SIG-M5 treated with dmso at 0.1 percent for 504 hours (cell line): ENCODE measurements around the gene PLAGL2.
"Not testable (repeated sequence)": the region's sequence is repeated elsewhere in the genome, so short reads cannot be mapped to it uniquely, and the experiment has no call there.

ENCODE experiments used
- DNase-seq: peaks from one replicate; lab custom pipeline; 2025; ENCODE audit not compliant: unreplicated experiment; lab: John Stamatoyannopoulos, UW

The PLAGL2 gene

DNA sequence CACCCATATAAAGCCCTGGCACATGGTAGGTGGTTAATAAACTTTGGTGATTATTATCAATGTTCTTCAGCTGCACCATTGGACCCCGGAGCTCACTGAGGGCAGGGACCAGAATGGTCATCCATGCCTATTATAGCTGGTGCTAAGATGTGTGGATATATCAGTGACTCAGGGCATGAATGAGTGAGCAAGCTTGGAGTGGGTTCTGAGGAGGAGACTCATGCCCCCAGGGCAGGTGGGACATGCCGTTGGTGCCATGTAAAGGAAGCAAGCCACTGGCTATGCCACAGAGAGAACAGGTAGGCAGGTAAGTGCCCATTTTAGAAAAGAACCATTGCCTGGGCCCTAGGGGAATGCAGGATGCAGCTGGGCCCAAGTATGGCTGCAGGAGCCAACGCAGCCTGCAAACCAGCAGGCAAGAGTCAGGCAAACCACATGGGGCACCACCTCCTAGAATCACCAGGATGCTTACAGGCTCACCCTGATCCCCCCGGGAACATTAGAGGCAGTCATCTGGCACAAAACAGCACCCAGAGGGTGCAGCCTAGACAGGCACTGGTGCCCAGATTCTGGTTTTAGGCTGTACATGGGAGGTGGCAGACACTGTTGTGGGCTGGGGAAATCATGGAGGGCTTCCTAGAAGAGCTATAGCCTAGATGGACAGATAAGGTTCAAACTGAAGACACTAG lies 23.5 kb downstream of the PLAGL2 start:
- no peak for DNase-seq

- no peak for DNase-seq
These were observed 25.9 kb downstream of the PLAGL2 start for GRCh38 chr20:32181606-32182005.

DNA sequence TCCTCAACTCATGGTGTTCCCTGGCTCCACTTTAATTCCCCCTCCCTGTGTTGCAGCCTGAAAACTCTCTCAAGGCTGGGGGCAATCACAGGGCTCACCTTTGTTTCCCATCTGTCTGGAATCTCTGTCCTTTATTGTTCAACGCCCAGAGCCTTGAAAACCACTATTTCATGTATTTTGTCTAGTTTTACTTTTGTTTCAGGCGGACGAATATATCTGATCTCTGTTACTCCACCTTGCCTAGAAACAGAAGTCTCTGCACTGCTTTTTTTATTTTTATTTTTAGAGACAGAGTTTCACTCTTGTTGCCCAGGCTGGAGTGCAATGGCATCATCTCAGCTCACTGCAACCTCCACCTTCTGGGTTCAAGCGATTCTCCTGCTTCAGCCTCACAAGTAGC lies 27.6 kb downstream of the PLAGL2 start:
- no peak for DNase-seq

GRCh38 chr20:32179515-32179914 lies 28.0 kb downstream of the PLAGL2 start:
- DNase-seq, result no peak

DNA sequence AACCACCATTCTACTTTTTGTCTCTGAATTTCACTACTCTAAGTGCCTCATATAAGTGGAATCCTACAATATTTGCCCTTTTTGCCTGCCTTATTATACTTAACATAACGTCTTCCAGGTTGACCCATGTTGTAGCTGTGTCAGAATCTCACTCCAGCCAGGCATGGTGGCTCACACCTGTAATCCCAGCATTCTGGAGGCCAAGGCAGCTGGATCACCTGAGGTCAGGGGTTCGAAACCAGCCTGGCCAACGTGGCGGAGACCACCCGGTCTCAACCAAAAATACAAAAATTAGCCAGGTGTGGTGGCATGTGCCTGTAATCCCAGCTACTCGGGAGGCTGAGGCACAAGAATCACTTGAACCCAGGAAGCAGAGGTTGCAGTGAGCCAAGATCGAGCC lies 29.8 kb downstream of the PLAGL2 start:
- DNase-seq, result not testable (repeated sequence)

- DNase-seq, result no peak
These were observed 39.2 kb downstream of the PLAGL2 start for GRCh38 chr20:32168184-32168910.

- no peak for DNase-seq
These were observed 40.0 kb downstream of the PLAGL2 start for GRCh38 chr20:32167552-32167951.

DNA sequence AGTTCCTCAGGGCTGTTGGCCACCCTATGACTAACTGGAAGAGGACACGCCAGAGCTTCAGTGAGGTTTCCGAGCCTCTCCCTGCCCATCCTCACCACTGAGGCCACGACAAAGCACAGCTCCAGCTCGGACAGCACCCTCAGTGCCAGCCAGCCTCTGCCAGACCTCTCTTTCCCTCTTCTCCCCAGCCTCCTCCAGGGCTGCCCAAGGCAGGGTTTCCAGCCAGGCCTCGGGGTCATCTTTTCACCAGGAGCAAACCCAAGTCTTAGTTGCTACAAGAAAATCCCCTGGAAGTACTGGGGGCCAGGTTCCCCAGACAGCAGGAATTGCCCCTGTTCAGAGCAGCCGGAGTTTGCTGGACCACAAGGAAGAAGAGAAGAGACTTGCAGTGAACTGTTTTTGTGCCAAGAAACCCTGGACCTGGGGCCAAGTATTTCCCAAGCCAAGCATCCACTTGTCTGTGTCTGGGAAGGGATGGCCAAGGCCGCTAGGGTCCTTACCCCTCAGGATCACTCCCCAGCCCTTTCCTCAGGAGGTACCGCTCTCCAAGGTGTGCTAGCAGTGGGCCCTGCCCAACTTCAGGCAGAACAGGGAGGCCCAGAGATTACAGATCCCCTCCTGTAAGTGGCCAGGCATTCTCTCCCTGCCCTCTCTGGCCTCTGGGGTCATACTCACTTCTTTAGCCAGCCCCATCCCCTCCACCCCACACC lies 41.6 kb downstream of the PLAGL2 start:
- DNase-seq, result no peak

DNA sequence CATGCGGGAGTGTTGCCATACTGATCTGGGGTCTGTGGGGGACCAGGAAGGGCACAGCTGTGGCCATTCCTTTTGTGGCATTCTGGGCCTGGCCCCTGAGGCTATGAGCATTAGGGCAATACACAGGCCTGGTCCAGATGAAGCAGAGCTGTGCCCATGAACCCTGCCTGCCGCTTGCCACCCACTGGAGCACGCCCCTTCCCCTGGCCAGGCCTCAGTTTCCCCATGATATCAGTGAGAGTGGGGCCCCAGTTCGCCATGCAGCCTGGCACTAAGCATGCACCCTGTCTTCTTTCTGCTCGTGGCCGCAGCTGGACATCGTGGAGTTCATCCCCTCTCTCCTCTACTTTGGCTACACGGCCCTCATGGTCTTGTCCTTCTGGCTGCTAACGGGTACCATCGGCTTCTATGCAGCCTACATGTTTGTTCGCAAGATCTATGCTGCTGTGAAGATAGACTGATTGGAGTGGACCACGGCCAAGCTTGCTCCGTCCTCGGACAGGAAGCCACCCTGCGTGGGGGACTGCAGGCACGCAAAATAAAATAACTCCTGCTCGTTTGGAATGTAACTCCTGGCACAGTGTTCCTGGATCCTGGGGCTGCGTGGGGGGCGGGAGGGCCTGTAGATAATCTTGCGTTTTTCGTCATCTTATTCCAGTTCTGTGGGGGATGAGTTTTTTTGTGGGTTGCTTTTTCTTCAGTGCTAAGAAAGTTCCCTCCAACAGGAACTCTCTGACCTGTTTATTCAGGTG lies 42.4 kb downstream of the PLAGL2 start:
- no peak for DNase-seq

GRCh38 chr20:32163951-32164350 lies 43.6 kb downstream of the PLAGL2 start:
- DNase-seq, result no peak

GRCh38 chr20:32162351-32162750 lies 45.2 kb downstream of the PLAGL2 start:
- DNase-seq, result no peak

DNA sequence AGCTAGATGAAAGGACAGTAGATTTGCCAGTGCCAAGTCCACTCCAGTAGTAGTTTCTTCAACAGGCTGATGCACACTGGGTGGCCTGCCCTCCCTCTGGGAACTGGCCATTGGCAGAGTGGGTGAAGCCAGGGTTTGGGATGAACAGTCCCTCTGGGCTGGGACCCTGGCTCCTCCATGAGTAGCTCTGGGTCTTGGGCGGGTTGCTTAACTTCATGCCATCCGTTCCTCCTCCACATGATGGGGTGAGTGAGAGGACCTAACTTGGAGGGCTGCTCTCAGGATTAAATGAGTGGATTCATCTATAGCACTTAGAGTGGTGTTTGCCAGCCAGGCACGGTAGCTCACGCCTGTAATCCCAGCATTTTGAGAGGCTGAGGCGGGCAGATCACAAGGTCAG lies 47.2 kb downstream of the PLAGL2 start:
- DNase-seq, result no peak

DNA sequence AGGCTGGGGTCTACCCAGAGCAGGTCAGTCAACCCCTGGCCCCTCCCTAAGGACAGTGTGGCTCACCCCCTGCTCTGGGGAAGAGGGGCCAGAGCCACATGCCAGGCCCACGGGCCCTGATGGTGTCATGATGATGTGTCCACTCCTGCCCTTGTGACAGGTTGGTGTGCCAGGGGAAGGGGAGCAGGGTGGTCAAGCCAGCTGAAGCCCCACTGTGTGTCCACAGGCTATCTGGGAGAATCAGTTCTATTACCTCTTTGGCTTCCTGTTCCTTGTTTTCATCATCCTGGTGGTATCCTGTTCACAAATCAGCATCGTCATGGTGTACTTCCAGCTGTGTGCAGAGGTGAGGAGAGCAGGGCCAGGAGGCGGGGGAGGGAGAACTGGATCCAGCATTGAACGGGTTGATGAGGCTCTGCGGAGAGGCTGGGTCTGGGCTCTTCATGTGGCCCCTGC lies 47.7 kb downstream of the PLAGL2 start:
- DNase-seq, result no peak

GRCh38 chr20:32158943-32159660 lies 48.4 kb downstream of the PLAGL2 start:
- DNase-seq, result no peak

- DNase-seq, result no peak
These were observed 49.2 kb downstream of the PLAGL2 start for GRCh38 chr20:32158351-32158750.

DNA sequence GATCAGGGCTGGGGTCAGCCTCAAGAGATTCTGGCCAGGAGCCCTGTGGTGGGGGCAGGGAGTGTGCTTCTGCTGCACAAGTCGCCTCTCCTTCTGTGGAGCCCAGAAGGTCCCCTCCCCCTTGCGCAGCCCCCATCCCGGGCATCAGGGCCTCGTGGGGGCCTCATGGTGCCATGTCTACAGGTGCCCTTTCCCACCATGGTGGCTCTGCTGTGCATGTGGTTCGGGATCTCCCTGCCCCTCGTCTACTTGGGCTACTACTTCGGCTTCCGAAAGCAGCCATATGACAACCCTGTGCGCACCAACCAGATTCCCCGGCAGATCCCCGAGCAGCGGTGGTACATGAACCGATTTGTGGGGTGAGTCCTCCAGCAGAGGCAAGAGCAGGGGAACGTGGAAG lies 49.9 kb downstream of the PLAGL2 start:
- DNase-seq, result no peak

- peak; percentile 64 for DNase-seq
These were observed 52.2 kb downstream of the PLAGL2 start for GRCh38 chr20:32155017-32155981.

- DNase-seq, result no peak
These were observed 53.8 kb downstream of the PLAGL2 start for GRCh38 chr20:32153771-32154170.

DNA sequence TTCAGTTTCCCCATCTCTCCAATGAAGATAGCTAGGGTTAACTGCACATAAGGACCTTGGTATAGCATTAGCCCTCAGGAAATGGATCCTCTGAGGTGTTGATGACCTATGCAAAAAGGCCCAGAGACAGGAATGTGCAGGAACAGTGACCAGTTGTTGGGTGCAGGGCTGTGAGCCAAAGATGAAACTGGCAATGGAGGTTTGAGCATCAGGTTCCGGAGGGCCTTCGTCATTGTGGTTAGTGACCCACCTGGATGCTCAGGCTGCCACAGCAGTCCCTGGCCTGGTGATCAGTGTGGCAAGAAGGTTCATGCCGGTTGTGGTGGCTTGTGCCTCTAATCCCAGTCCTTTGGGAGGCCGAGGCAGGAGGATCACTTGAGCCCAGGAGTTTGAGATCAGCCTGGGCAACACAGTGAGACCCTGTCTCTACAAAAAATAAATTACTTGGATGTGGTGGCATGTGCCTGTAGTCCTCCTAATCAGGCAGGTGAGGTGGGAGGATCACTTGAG lies 54.3 kb downstream of the PLAGL2 start:
- no peak for DNase-seq
